Kidney epithelial cell (primary cell): Measurements from ENCODE around the gene ZNF697. TPM values are rescaled to one million over a fixed set of nuclear protein-coding genes. Genes with fewer than 3 reads are reported as not detected.

Source experiments
- DNase-seq: peaks from one replicate; pipeline ENCODE4 v3.0.0-alpha.2; 2010; ENCODE audit warnings: low read depth
- H3K27me3 ChIP-seq: 2 replicates; pipeline ENCODE4 v1.6.0; 2011; ENCODE audit warnings: low read length; ENCODE audit not compliant: control insufficient read depth, insufficient read depth
- H3K36me3 ChIP-seq: 2 replicates; pipeline ENCODE4 v1.5.1; 2011; ENCODE audit warnings: low read length; ENCODE audit not compliant: control insufficient read depth, insufficient read depth
- H3K4me3 ChIP-seq: 2 replicates; pipeline ENCODE4 v1.5.1; 2011; ENCODE audit warnings: low read depth, mild to moderate bottlenecking, control low read depth, low read length
- CTCF ChIP-seq: IDR thresholded peaks from 2 replicates; pipeline ENCODE4 v1.5.1; 2011; ENCODE audit warnings: mild to moderate bottlenecking, moderate library complexity, low read length, control low read depth, inconsistent platforms; ENCODE audit not compliant: insufficient read depth, poor library complexity, severe bottlenecking
- total RNA-seq: library from RNA; depleted of rRNA; stranded (reverse); fragments of >200 nt; gene quantifications from 2 replicates; pipeline ENCODE4 v1.2.3, GENCODE V29; 2015

The ZNF697 gene
- total RNA-seq, 1 donor from 2014 or later = 22.4 TPM

- H3K27me3 ChIP-seq = no peaks in the 10 kb centered on the region
- no peaks in the 10 kb centered on the region for H3K36me3 ChIP-seq
- no peak for TF ChIP-seq CTCF
- DNase-seq = no peak
- H3K4me3 ChIP-seq = no peak overlapping the region
Measured at GRCh38 chr1:119673171-119673940, 25.3 kb upstream of the ZNF697 start.

GRCh38 chr1:119670898-119671297 is 22.8 kb upstream of the ZNF697 start:
- H3K27me3 ChIP-seq = no peaks in the 10 kb centered on the region
- DNase-seq = no peak
- no peak for TF ChIP-seq CTCF
- no peaks in the 10 kb centered on the region for H3K36me3 ChIP-seq
- H3K4me3 ChIP-seq = no peak overlapping the region

- TF ChIP-seq CTCF = no peak
- Histone ChIP-seq H3K36me3 (no peaks in the 10 kb centered on the region), H3K4me3 (no peak overlapping the region), H3K27me3 (no peaks in the 10 kb centered on the region)
- no peak for DNase-seq
Measured at GRCh38 chr1:119667173-119667572, 19.1 kb upstream of the ZNF697 start.

- no peak for TF ChIP-seq CTCF
- Histone ChIP-seq H3K4me3 (no peak overlapping the region), H3K36me3 (no peaks in the 10 kb centered on the region), H3K27me3 (no peaks in the 10 kb centered on the region)
- DNase-seq = no peak
Measured at GRCh38 chr1:119664067-119664466, 16.0 kb upstream of the ZNF697 start.

GRCh38 chr1:119662034-119662437 is 14.0 kb upstream of the ZNF697 start:
- DNase-seq = no peak
- TF ChIP-seq CTCF = no peak
- Histone ChIP-seq H3K4me3 (no peak overlapping the region), H3K27me3 (no peaks in the 10 kb centered on the region), H3K36me3 (no peaks in the 10 kb centered on the region)
